Measurements from ENCODE around the gene SORCS3.

Gene SORCS3

DNA sequence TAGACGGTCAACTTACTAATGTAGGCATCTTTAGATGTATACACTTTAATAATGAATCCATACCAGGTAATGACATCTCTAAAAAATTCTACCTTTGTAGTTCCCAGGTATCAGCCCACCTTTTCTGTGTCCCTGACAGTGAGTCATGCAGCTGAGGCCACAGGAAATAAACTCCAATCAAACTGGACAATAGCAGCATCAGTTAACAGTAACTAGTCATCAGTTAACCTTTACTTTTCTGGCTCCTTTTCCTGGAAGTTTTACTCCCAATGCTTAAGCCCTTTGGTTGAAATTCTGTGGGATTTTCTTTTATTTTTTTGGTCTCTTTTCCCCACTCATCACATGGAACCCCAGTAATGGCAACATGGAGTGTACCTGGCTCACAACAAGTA lies 617.6 kb downstream of the SORCS3 start:
- TF ChIP-seq, protein P1, sequence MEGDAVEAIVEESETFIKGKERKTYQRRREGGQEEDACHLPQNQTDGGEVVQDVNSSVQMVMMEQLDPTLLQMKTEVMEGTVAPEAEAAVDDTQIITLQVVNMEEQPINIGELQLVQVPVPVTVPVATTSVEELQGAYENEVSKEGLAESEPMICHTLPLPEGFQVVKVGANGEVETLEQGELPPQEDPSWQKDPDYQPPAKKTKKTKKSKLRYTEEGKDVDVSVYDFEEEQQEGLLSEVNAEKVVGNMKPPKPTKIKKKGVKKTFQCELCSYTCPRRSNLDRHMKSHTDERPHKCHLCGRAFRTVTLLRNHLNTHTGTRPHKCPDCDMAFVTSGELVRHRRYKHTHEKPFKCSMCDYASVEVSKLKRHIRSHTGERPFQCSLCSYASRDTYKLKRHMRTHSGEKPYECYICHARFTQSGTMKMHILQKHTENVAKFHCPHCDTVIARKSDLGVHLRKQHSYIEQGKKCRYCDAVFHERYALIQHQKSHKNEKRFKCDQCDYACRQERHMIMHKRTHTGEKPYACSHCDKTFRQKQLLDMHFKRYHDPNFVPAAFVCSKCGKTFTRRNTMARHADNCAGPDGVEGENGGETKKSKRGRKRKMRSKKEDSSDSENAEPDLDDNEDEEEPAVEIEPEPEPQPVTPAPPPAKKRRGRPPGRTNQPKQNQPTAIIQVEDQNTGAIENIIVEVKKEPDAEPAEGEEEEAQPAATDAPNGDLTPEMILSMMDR (conservative IDR thresholded peaks at IDR 0.05; ENCODE audit: low read depth), result no peak
- H3K27ac ChIP-seq, result no peak overlapping the region
- CTCF ChIA-PET, result interaction anchor here (0.7 kb wide), 1 partner anchor 230 kb away, joined by 6 read pairs; no protein-coding TSS in a partner anchor
- no peak for DNase-seq (ENCODE audit: low spot score)
- POLR2A ChIA-PET (ENCODE audit: low non-redundant PET), result no interaction called here

DNA sequence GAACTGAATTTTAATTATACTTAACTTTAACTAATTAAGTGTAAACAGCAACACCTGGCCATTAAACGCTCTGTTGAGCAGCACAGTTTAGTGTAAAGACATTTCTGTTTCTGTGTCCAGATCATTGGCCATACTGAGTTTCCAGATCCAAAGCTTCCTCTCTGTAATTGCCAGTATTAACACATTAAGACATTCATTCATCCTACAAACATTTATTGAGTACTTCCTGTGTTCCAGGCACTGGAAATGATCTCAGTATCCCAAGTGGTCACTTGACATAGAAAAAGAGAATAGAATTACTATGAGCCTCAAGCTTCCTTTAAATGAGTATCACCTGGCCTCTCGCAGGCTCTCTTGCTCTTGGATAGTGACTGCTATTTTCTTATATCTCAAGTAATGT lies 618.1 kb downstream of the SORCS3 start:
- TF ChIP-seq, protein P1 (conservative IDR thresholded peaks at IDR 0.05; ENCODE audit: low read depth), result no peak
- ChIA-PET POLR2A (ENCODE audit: low non-redundant PET) (no interaction called here), CTCF (interaction anchor here (0.7 kb wide), 1 partner anchor 229 kb away, joined by 6 read pairs; no protein-coding TSS in a partner anchor)
- no peak overlapping the region for H3K27ac ChIP-seq
- DNase-seq (ENCODE audit: low spot score), result no peak

DNA sequence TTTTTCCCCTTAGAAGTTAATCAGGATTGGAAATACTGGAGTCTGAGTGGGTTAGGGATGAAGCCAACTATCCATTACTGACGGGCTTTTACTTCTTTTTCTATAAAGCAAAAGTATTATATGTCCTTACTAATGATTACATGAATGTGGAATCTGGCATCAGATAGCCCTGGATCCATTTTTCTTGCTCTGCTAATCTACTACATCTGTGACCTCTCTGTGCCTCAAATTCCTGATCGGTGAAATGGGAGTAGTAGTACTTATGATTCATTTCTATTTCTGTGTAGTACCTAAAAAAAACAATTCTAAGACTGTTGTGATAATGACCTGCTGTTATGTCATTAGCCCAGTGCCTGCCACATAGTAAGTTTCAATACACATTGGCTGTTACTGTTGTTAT lies 621.6 kb downstream of the SORCS3 start:
- CTCF ChIA-PET, result no interaction called here
- POLR2A ChIA-PET (ENCODE audit: low non-redundant PET), result no interaction called here
- DNase-seq (ENCODE audit: low spot score), result no peak
- TF ChIP-seq, protein P1 (conservative IDR thresholded peaks at IDR 0.05; ENCODE audit: low read depth), result no peak
- H3K27ac ChIP-seq, result no peak overlapping the region

DNA sequence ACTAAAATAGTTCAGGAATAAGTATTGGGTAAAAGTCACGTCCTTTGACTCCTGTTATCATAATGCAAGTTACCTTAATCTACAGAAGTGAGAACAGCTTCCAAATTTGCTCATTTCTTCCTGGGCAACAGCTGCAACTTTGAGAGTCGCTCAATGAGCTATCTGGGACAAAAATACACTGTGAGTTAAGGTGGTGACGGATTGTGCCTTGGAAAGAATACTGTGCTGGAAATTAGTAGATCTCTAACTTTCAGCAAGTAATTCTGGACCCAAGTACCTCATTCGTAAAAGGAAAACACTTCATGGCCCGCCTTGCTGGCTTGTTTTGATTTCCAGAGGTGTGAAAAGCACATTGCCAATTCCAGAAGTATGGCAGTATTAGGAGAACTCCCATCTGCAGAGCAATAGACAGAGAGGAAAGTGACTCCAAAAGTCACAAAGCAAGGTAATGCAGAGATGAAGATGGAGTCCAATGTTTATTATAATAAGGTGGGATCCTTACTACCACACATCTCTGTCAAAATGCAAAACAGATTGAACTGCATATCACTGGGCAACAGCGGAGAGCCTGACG lies 626.0 kb downstream of the SORCS3 start:
- no peak for DNase-seq (ENCODE audit: low spot score)
- POLR2A ChIA-PET (ENCODE audit: low non-redundant PET), result no interaction called here
- CTCF ChIA-PET, result interaction anchor here (0.6 kb wide), 1 partner anchor 1365 kb away, joined by 3 read pairs; no protein-coding TSS in a partner anchor
- no peak overlapping the region for H3K27ac ChIP-seq
- TF ChIP-seq, protein P1 (conservative IDR thresholded peaks at IDR 0.05; ENCODE audit: low read depth), result no peak

DNA sequence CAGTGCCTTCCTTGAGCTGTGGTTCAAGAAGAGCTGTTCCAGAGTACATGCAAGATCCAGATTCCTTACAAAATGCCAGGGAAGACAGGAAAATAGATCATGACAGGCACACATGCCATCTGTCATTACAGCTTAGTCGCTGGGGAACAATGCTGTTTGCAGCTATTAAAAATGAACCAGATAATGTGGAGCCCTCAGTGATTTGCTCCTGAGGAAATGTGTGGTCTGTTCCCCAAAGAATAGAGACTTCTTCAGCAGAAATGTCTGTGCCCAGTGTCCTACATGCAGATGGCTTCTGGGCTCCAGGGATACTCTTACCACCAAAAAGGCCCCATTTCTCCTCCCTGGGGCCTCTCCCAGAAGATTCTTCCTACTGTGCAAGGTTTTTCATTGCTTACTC lies 627.9 kb downstream of the SORCS3 start:
- TF ChIP-seq, protein P1 (conservative IDR thresholded peaks at IDR 0.05; ENCODE audit: low read depth), result no peak
- ChIA-PET CTCF (no interaction called here), POLR2A (ENCODE audit: low non-redundant PET) (no interaction called here)
- no peak overlapping the region for H3K27ac ChIP-seq
- no peak for DNase-seq (ENCODE audit: low spot score)

DNA sequence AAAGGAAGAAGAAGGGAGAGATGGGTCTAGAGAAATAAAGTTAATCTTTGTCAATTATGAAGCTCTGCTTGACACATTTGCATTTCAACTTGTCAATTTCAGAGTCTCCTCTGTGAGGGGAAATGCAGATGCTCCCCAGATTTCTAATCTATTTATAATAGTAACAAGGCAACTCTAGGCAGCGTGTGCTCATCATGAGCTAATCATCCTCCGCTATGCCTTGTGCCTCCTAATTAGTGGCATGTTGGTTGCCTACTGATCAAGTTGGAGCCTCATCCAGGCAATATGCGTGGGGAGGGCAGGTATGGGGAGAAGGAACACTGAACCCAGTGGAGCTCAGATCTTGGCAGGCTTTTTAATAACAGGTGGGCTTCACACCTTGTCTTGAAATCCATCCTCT lies 628.6 kb downstream of the SORCS3 start:
- POLR2A ChIA-PET (ENCODE audit: low non-redundant PET), result no interaction called here
- TF ChIP-seq, protein P1 (conservative IDR thresholded peaks at IDR 0.05; ENCODE audit: low read depth), result no peak
- no peak overlapping the region for H3K27ac ChIP-seq
- CTCF ChIA-PET, result no interaction called here
- no peak for DNase-seq (ENCODE audit: low spot score)

Measured in RWPE1 (cell line).